GM13976 (cell line): ENCODE data around the gene CHMP2A.

ENCODE experiments used
- DNase-seq: peaks from one replicate; pipeline ENCODE4 v3.0.0; 2012; ENCODE audit warnings: low spot score
- in situ Hi-C: fragments of 300-500 bp; cut with MboI; formaldehyde crosslinking; loops from one replicate; pipeline ENCODE4 v1.12.0; 2022; ENCODE audit warnings: low sequenced_read_pairs, mixed read lengths, inconsistent platforms; ENCODE audit not compliant: unreplicated experiment
- TF ChIP-seq, protein P1 (sequence below): IDR thresholded peaks from 2 replicates; pipeline ENCODE4 v1.5.1; 2012; ENCODE audit warnings: borderline replicate concordance, mild to moderate bottlenecking; ENCODE audit not compliant: insufficient read depth; ENCODE audit errors: extremely low read depth, missing control alignments, control extremely low read depth

CHMP2A gene

DNA sequence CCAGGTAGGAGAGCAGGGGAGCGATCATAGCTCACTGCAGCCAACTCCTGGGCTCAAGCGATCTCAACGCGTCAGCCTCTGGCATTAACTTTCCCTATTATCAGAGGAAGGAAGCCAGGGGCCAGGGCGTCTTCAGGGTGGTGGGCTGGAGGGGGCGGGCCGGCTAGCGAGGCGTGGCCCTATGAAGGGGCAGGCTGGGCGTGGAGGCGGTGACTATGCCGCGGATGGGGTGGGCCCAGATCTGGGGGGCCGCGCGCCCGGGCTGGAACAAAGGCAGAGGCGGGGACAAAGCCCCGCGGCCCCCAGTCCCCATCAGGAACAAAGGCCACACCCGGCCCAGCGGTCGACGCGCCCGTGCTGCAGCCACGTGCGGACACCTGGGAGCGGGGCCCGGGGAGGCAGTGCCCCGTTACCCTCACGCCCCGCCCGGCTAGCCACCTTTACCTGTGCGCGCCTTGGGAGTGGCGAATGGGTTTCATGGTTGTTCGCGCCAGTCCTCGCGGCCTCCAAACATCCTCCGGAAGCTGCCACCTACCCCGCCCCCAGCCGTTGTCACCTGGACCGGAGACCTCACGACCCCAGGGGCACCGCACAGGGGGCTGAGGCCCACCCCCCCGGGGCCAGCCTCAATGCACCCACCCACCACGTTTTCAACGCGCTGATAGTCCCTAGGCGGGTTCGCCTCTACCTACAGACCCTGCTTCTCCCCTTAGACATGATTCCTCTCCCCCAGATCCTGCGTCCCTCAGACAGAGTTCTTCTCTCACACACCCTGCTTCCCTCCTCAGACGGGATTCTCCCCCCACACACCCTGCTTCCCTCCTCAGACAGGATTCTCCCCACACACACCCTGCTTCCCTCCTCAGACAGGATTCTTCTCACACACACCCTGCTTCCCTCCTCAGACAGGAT lies 16.4 kb downstream of the CHMP2A start:
- TF ChIP-seq, protein P1, sequence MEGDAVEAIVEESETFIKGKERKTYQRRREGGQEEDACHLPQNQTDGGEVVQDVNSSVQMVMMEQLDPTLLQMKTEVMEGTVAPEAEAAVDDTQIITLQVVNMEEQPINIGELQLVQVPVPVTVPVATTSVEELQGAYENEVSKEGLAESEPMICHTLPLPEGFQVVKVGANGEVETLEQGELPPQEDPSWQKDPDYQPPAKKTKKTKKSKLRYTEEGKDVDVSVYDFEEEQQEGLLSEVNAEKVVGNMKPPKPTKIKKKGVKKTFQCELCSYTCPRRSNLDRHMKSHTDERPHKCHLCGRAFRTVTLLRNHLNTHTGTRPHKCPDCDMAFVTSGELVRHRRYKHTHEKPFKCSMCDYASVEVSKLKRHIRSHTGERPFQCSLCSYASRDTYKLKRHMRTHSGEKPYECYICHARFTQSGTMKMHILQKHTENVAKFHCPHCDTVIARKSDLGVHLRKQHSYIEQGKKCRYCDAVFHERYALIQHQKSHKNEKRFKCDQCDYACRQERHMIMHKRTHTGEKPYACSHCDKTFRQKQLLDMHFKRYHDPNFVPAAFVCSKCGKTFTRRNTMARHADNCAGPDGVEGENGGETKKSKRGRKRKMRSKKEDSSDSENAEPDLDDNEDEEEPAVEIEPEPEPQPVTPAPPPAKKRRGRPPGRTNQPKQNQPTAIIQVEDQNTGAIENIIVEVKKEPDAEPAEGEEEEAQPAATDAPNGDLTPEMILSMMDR: no peak
- peak; percentile 57 for DNase-seq
- in situ Hi-C loops: no loop called here

- no peak for DNase-seq
- TF ChIP-seq, protein P1: no peak
- in situ Hi-C loops: no loop called here
Observed at GRCh38 chr19:58536852-58537798, 17.8 kb downstream of the CHMP2A start.

DNA sequence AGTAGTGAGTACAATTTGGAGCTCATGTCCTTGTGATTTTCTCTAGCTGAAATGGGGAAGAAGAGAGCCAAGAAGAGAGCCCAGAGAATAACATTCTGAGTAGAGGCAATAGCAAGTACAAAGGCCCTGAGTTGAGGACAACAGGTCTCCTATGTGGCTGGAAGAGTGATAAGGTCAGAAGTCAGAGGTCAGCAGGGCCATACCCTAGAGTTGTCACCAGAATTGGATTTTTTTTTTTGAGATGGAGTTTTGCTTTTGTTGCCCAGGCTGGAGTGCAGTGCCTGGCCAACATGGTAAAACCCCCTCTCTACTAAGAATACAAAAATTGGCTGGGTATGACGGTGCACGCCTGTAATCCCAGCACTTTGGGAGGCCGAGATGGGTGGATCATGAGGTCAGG lies 19.0 kb downstream of the CHMP2A start:
- no peak for DNase-seq
- in situ Hi-C loops: no loop called here
- TF ChIP-seq, protein P1: no peak

DNA sequence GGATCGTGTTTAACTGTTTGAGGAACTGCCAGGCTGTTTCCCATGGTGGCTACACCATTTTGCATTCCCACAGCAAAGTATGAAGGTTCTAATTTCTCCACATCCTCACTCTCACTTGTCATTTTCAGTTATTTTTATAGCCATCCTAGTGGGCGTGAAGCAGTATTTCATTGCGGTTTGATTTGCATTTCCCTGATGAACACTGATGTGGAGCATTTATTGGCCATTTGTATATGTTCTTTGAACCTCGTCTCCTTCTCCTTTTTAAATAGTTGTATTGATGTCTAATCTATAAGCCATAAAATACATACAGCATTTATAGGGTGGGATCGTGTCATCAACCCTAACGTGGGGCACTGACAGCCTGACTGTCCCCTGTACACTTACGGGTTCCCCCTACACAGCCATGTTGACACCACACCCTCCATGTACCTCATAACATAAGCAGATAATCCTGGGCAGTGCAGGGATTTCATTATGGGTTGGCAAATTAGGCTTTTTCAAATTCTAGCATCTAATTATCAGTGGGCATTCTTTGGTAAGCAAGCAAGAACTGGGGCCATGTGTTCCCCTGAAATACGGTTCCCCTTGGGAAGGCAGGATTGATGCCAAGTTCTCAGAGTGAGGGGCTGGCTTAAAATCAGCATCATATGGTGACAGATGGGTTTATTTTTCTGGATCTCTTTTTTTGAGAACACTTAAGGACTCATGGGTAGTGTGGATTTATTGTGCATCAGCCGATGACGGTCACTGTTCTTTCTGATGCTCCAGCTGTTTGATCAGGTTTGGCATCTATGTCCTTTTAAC lies 23.7 kb downstream of the CHMP2A start:
- DNase-seq: no peak
- TF ChIP-seq, protein P1: no peak
- in situ Hi-C loops: no loop called here

DNA sequence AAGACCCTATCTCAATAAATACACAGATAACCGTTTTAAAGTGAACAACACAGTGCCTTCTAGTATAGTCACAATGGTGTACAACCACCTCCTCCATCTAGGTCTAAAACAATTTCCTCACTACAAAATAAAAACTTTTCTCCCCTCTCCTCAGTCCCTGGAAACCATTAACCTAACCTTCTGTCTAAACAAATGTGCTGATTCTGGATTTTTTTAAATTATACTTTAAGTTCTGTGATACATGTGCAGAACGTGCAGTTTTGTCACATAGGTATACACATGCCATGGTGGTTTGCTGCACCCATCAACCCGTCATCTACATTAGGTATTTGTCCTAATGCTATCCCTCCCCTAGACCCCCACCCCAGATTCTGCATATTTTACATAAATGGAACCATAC lies 25.5 kb downstream of the CHMP2A start:
- in situ Hi-C loops: no loop called here

More for the DNA sequence above, 25.5 kb downstream of the CHMP2A start:
- TF ChIP-seq, protein P1: no peak
- DNase-seq: no peak
